SHP77 (cell line): ENCODE measurements around the gene NT5DC4.

Source experiments
- DNase-seq, 2 experiments: peaks; one replicate each; lab custom pipeline; 2025; lab: John Stamatoyannopoulos, UW

The NT5DC4 gene

DNA sequence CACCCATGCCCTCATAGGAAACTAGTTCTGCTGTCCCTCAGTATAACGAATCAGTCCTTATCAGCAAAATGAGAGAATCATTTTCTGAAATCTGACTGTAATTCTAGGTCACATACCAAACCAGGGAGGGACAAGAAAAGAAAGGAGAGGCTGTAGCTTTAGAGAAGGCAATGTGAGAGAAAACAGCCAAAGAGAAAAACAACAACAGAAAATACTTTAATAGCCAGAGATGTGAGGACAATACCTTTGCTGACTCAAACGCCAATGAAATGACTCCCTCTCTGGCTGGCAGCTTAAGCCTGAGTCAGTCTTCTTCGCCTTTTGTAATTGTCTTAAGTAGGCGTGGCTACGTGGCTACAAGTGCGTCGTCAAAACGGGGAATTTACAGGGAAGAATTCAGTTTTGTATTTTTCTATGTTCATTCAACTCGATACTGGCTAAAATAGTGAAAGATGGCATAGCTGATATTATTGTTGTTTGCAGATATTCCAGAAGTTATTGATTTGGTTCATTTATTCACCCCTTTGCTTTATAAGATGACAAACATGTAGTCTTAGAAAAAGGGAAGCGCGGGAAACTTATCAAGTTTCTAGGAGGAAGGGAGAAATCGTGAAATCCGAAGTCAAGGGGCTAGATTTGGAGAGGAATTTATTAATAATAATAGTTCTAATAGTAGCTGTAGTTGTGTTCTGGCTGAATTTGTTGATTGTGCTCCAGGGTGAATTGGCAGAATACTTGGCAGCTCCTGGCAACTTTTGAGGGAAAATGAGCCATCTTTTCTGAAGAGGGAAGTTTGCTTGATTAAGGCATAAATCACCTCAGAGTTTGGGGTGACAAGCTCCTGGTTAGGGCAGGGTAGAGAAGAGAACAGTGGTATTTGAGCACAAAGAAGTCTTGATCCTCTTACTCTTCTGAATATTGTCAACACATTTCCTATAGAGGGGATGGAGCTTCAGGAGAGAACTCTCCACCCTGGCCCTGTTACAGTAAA, 63.7 kb downstream of the NT5DC4 start, which contains the start of gene IL1A:
Gene IL1A (minus strand): TSS at position 295 of the 991 bp plus-strand sequence. CDS start 723 bp downstream, outside the sequence.
- no peak for DNase-seq

DNA sequence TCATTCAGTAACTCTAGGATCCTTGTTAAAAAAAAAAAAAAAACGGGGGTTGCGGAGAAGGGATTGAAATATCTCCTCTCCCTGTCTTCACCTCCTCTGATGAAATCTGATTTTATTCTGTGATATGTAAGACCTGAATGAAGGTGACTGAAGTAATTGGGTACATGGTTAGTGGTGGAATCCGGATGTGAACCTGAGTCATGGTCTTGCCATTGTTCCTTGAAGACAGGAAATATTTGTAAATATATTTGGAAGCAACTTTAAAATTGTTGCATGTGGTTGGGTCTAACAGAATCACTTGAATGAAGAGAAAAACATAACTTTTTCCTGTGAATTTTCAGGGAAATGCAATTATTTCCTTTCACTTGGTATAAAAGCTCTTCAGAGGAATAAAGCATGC, 66.5 kb downstream of the NT5DC4 start:
- no peak for DNase-seq

DNA sequence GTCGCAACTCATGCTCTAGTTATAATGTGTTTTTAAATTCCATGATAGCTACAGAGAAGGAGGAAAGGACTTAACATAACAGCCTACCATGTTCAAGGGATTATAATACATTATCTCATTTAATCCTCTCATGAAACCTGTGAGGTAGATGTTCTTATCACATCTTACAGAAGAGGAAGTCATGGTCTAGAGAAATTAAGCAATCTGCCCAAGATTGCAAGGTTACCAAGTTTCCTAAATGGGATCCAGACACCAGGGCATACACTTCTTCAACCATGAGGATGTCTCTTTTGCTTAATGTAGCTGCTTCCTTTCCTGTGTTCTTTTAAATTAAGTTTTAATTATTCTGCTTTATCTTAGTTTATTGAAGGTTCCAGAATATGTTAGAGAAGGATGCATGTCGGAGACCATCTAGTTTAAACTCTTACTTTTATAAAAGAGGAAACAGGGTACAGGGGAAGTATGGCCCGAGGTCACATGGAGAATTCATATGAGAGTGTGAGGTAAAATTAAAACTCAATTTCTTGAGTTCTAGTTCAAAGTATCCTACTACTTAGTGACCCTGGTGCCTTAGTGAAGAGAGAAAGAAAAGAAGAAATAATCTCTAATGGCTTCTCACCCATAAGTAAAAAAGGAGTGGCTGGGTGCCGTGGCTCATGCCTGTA, 67.0 kb downstream of the NT5DC4 start:
- DNase-seq = no peak

DNA sequence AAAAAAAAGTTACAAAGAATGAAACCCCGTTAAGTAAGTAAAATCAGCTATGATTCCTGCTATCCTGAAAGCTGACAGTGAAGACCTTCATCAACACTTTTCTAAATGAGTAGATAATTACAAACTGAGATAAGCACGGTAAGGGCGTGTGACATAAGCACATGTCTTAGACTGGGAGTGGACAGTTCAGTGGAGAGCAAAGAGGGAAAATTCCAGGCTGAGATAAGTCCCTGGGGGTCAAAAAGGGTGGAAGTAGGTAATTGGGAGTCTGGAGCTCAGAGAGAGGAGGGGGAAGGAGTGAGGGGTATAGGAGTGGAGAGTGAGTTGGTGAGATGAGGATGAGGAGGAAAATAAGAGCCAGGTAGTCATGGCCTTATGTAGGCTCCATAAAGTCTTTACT, 67.8 kb downstream of the NT5DC4 start:
- no peak for DNase-seq
